T-cell (primary cell): Measurements from ENCODE around the gene TASOR. TPM values are rescaled to one million over a fixed set of nuclear protein-coding genes. Genes with fewer than 3 reads are reported as not detected.

Experiments
- ATAC-seq, 4 experiments: fragments of 200-7000 bp in 3 of 4; fragments of 150-1000 bp in 1 of 4; cut with Tn5 transposase; replicated peaks in 1 of 4; 1 replicate in 3 of 4; 2 replicates in 1 of 4; pipeline ENCODE4 v1.10.0; 2021; ENCODE audit warnings: moderate library complexity in 3 of 4, mild to moderate bottlenecking in 2 of 4, moderate number of reproducible peaks in 1 of 4
- CTCF ChIA-PET, 2 donors: fragments of 300-600 bp; sonication (Branson Sonifier 250); formaldehyde crosslinking; loops; one replicate each; lab custom pipeline; 2022; ENCODE audit warnings: antibody characterized with exemption in 2 of 2; lab: Charles Lee
- POLR2A ChIA-PET, 2 donors: fragments of 300-600 bp; sonication (Branson Sonifier 250); formaldehyde crosslinking; loops; one replicate each; lab custom pipeline; 2022; ENCODE audit warnings: antibody characterized with exemption in 2 of 2; lab: Charles Lee
- DNase-seq, 35 experiments: peaks; one replicate each; pipeline versions ENCODE4 v3.0.0 to v3.0.0-alpha.2; 2013 to 2023
- H3K27ac ChIP-seq: one replicate; pipeline ENCODE4 v1.5.1; 2013; ENCODE audit warnings: low read length
- H3K27me3 ChIP-seq, 2 experiments: replicated peaks in 1 of 2; 1 replicate in 1 of 2; 2 replicates in 1 of 2; pipeline versions ENCODE4 v1.6.1 to v1.7.0; 2013; ENCODE audit warnings: low read length in 1 of 2, mixed read lengths in 1 of 2; ENCODE audit not compliant: control insufficient read depth in 2 of 2, insufficient read depth in 2 of 2; ENCODE audit errors: extremely low read depth in 1 of 2
- H3K36me3 ChIP-seq, 2 donors: 1 replicate in 1 of 2; 2 replicates in 1 of 2; pipeline versions ENCODE4 v1.6.1 to v1.7.0; 2013; ENCODE audit warnings: low read length in 1 of 2; ENCODE audit not compliant: control insufficient read depth in 2 of 2, insufficient read depth in 1 of 2; ENCODE audit errors: extremely low read depth in 1 of 2
- H3K4me1 ChIP-seq, 2 experiments: 1 replicate in 1 of 2; 2 replicates in 1 of 2; pipeline versions ENCODE4 v1.6.1 to v1.7.0; 2013; ENCODE audit warnings: low read length in 2 of 2, mixed read lengths in 1 of 2; ENCODE audit not compliant: insufficient read depth in 2 of 2, control insufficient read depth in 1 of 2; ENCODE audit errors: extremely low read depth in 1 of 2
- H3K4me3 ChIP-seq, 2 donors: 1 replicate in 1 of 2; 2 replicates in 1 of 2; pipeline versions ENCODE4 v1.5.1 to v1.7.0; 2013; ENCODE audit warnings: mild to moderate bottlenecking in 2 of 2, low read length in 1 of 2, moderate library complexity in 1 of 2; ENCODE audit not compliant: control insufficient read depth in 1 of 2; ENCODE audit errors: extremely low read depth in 1 of 2
- H3K9me3 ChIP-seq: 2 replicates; pipeline ENCODE4 v1.7.0; 2013
- H3K27ac Mint-ChIP-seq, 2 donors: one replicate each; pipeline ENCODE4 v1.8.0; 2020 to 2021; ENCODE audit warnings: mild to moderate bottlenecking in 2 of 2, mixed read lengths in 2 of 2
- H3K27me3 Mint-ChIP-seq, 2 donors: one replicate each; pipeline ENCODE4 v1.8.0; 2021 to 2022; ENCODE audit warnings: mixed read lengths in 2 of 2
- H3K36me3 Mint-ChIP-seq: one replicate; pipeline ENCODE4 v1.8.0; 2021; ENCODE audit warnings: mixed read lengths
- H3K4me1 Mint-ChIP-seq, 3 donors: one replicate each; pipeline ENCODE4 v1.8.0; 2020 to 2022; ENCODE audit warnings: mixed read lengths in 3 of 3, mild to moderate bottlenecking in 1 of 3
- H3K4me3 Mint-ChIP-seq, 3 donors: one replicate each; pipeline ENCODE4 v1.8.0; 2020 to 2022; ENCODE audit warnings: mild to moderate bottlenecking in 3 of 3, mixed read lengths in 3 of 3, moderate library complexity in 3 of 3
- H3K9me3 Mint-ChIP-seq, 3 donors: one replicate each; pipeline ENCODE4 v1.8.0; 2020 to 2022; ENCODE audit warnings: mixed read lengths in 3 of 3
- WGBS: methylation state at CpG from one replicate; pipeline ENCODE4 v1.1.5; 2013; ENCODE audit warnings: missing lambda C conversion rate; ENCODE audit not compliant: insufficient coverage; 5-methylcytosine and 5-hydroxymethylcytosine counted together
- total RNA-seq, 35 experiments: library from RNA in 6 of 35; stranded (reverse) in 6 of 35; fragments of 120-200 nt in 1 of 35; gene quantifications; one replicate each; pipeline versions ENCODE4 v1.2.1 to v1.2.4 and lab custom pipeline; 2013 to 2026

TASOR gene
- total RNA-seq, 5 donors from 2014 or later (not counting 1 experiment from before 2014, with no cell fraction given), result 69.5 to 81.7 (median 75.8) TPM

DNA sequence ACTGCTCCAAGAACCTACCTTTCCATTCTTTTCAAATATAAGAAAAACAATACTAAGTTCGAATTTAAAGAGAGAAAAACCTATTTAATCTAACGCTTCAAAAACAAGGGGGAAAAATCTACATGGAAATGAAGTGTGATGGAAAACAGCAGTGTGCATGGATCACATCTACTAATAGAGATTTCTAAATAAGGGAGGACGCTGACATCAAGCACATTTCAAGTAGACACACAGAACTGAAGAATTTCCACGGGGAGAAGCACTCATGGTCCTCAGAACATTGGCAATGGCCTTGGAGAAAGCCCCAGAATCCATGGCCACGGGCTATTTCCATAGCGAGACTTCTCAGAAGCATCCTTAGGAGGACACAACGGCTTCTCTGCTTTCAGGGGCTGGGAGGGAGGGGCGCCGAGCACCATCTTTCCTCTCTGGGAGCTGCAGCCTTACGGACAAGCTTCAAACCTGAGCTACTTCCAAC lies 1.0 kb downstream of the TASOR start:
- ChIA-PET POLR2A (interaction anchor here (0.5 to 1.6 kb wide), 9 partner anchors 11 to 874 kb away, joined by 3 to 10 read pairs (median 4); partner anchors contain the start of genes CCDC66 (in 1 of the 2) and PDE12 (in 1 of the 2)), CTCF (interaction anchor here in 1 of 2 donors (0.8 to 1.7 kb wide), 8 partner anchors 14 to 124 kb away, joined by 3 to 12 read pairs (median 5); partner anchors contain the start of gene ARHGEF3)
- peak overlapping the region; percentile 85 to 98 for H3K4me3 ChIP-seq
- peaks cover 6 to 17% of the 10 kb centered on the region in 2 experiments for H3K4me1 ChIP-seq
- peak overlapping the region; percentile 94 to 95 (median 94) for H3K4me3 Mint-ChIP-seq
- no peaks in the 10 kb centered on the region for H3K27me3 Mint-ChIP-seq
- H3K27ac ChIP-seq, result peak overlapping the region; percentile 99
- peak overlapping the region; percentile 94 to 96 for H3K27ac Mint-ChIP-seq
- peaks cover 49 to 57% (median 51%) of the 10 kb centered on the region in 3 donors for H3K4me1 Mint-ChIP-seq
- H3K9me3 ChIP-seq, result no peaks in the 10 kb centered on the region
- H3K36me3 ChIP-seq, result peaks cover 0 to 9% of the 10 kb centered on the region in 2 donors
- DNase-seq (no peak), ATAC-seq (no peak)
- no peaks in the 10 kb centered on the region for H3K27me3 ChIP-seq
- H3K9me3 Mint-ChIP-seq, result no peaks in the 10 kb centered on the region
- 2% methylated on average over 8 of the region's 10 CpGs for WGBS
- H3K36me3 Mint-ChIP-seq, result peaks cover 25% of the 10 kb centered on the region

DNA sequence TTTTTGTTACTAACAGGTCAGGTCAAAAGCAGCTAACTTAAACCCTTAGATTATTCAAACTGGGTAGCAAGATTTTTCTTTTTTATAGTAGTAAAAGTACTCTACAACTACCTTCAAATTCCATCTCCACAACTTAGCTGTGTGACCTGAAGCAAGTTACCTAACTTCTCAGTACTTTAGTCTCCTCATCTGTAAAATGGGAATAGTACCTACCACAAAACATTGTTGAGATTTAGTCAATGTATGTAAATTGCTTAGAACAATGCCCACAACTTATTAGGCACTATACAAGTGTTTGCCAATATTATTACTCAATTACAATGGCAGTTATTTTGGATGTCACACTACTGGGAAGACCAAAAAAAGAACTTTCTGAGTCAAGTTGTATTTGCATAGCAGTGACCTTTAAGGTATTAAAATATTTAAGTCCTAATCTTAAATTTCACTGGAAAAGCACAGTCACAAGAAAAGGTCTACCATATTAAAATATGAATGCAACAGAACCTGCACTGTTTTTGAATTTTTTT lies 2.9 kb downstream of the TASOR start:
- Mint-ChIP-seq H3K36me3 (peaks cover 26% of the 10 kb centered on the region), H3K9me3 (no peaks in the 10 kb centered on the region), H3K4me3 (peak overlapping the region in 2 of 3 donors; percentile 13 to 39), H3K4me1 (peaks cover 67 to 72% (median 68%) of the 10 kb centered on the region in 3 donors), H3K27ac (no peak overlapping the region), H3K27me3 (no peaks in the 10 kb centered on the region)
- DNase-seq (no peak), ATAC-seq (no peak)
- ChIA-PET CTCF (interaction anchor here in 1 of 2 donors (0.7 to 1.6 kb wide), 4 partner anchors 25 to 122 kb away, joined by 3 to 5 read pairs (median 4); partner anchors contain the start of gene ARHGEF3), POLR2A (interaction anchor here in 1 of 2 donors (1.1 kb wide), 1 partner anchor 14 kb away, joined by 3 read pairs; no protein-coding TSS in a partner anchor)
- Histone ChIP-seq H3K4me1 (peaks cover 6 to 17% of the 10 kb centered on the region in 2 experiments), H3K27ac (no peak overlapping the region), H3K9me3 (no peaks in the 10 kb centered on the region), H3K4me3 (no peak overlapping the region), H3K27me3 (no peaks in the 10 kb centered on the region), H3K36me3 (peaks cover 0 to 9% of the 10 kb centered on the region in 2 donors)

GRCh38 chr3:56677286-56677685 lies 5.8 kb downstream of the TASOR start:
- no peaks in the 10 kb centered on the region for H3K9me3 ChIP-seq
- peaks cover 29% of the 10 kb centered on the region for H3K36me3 Mint-ChIP-seq
- H3K4me3 ChIP-seq, result no peak overlapping the region
- H3K4me1 ChIP-seq, result peaks cover 6 to 12% of the 10 kb centered on the region in 2 experiments
- H3K9me3 Mint-ChIP-seq, result no peaks in the 10 kb centered on the region
- ChIA-PET CTCF (interaction anchor here in 1 of 2 donors (1.5 kb wide), 1 partner anchor 124 kb away, joined by 4 read pairs; the partner anchor contains the start of gene ARHGEF3), POLR2A (interaction anchor here in 1 of 2 donors (0.7 kb wide), 1 partner anchor 91 kb away, joined by 6 read pairs; no protein-coding TSS in a partner anchor)
- ATAC-seq, result no peak
- H3K4me3 Mint-ChIP-seq, result peak overlapping the region in 1 of 3 donors; percentile 56
- peaks cover 65 to 73% (median 70%) of the 10 kb centered on the region in 3 donors for H3K4me1 Mint-ChIP-seq
- H3K27ac ChIP-seq, result no peak overlapping the region
- H3K27me3 Mint-ChIP-seq, result no peaks in the 10 kb centered on the region
- peak overlapping the region in 1 of 2 donors; percentile 58 for H3K27ac Mint-ChIP-seq
- DNase-seq, result no peak
- WGBS, result no CpG with 5 or more reads among the region's 1 CpG
- H3K27me3 ChIP-seq, result no peaks in the 10 kb centered on the region
- H3K36me3 ChIP-seq, result peaks cover 0 to 18% of the 10 kb centered on the region in 2 donors

DNA sequence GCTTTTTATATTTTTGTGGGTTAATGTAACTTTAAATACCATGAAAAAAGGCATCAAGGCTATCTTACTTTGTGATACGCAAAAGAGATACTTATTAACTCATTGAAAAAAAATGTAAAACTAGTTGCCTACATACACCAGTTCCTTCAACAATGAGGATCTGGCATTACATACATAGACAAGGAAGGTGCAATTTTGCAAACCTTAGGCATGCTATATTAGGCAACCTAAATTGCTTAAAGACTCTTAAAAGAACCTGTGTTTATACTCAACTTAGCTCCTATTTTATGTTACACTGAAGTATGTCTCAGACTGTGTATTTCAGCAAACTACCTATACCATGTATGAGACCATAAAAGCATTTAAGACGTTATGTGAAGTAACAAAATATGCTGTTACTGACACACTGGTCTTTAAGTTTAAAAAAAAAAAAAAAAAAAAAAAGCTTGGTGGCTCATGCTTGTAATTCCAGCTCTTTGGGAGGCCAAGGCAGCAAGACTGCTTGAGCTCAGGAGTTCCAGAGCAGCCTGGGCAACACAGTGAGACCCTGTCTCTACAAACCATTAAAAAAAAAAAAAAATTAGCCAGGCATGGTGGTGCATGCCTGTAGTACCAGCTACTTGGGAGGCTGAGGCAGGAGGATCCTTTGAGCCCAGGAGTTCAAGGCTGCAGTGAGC lies 9.1 kb downstream of the TASOR start:
- CTCF ChIA-PET, result interaction anchor here (0.6 to 2.0 kb wide), 12 partner anchors 8 to 1667 kb away, joined by 3 to 7 read pairs (median 4); no protein-coding TSS in a partner anchor
- Histone ChIP-seq H3K27me3 (no peaks in the 10 kb centered on the region), H3K27ac (no peak overlapping the region), H3K36me3 (peaks cover 0 to 38% of the 10 kb centered on the region in 2 donors), H3K4me1 (peaks cover 0 to 12% of the 10 kb centered on the region in 2 experiments), H3K4me3 (no peak overlapping the region), H3K9me3 (no peaks in the 10 kb centered on the region)
- no peaks in the 10 kb centered on the region for H3K9me3 Mint-ChIP-seq
- WGBS, result no CpG with 5 or more reads among the region's 2 CpGs
- no peaks in the 10 kb centered on the region for H3K27me3 Mint-ChIP-seq
- ATAC-seq, result no peak
- peaks cover 42 to 53% (median 51%) of the 10 kb centered on the region in 3 donors for H3K4me1 Mint-ChIP-seq
- H3K4me3 Mint-ChIP-seq, result no peak overlapping the region
- DNase-seq, result no peak
- peaks cover 38% of the 10 kb centered on the region for H3K36me3 Mint-ChIP-seq
- H3K27ac Mint-ChIP-seq, result no peak overlapping the region
- POLR2A ChIA-PET, result interaction anchor here (0.6 kb wide), 5 partner anchors 45 to 500 kb away, joined by 4 to 11 read pairs (median 6); partner anchors contain the start of gene CCDC66 (in 1 of the 2)

- Histone ChIP-seq H3K27me3 (no peaks in the 10 kb centered on the region), H3K9me3 (no peaks in the 10 kb centered on the region), H3K27ac (peak overlapping the region; percentile 25), H3K4me1 (peaks cover 0 to 8% of the 10 kb centered on the region in 2 experiments), H3K4me3 (no peak overlapping the region), H3K36me3 (peaks cover 7 to 91% of the 10 kb centered on the region in 2 donors)
- peak overlapping the region; percentile 25 to 68 for H3K27ac Mint-ChIP-seq
- H3K27me3 Mint-ChIP-seq, result no peaks in the 10 kb centered on the region
- no peak for DNase-seq
- WGBS, result no CpG with 5 or more reads among the region's 3 CpGs
- ATAC-seq, result peak in 2 of 4 experiments; percentile 39 to 53
- no peaks in the 10 kb centered on the region for H3K9me3 Mint-ChIP-seq
- CTCF ChIA-PET, result interaction anchor here (0.5 to 0.8 kb wide), 2 partner anchors 14 to 35 kb away, joined by 3 read pairs; no protein-coding TSS in a partner anchor
- H3K36me3 Mint-ChIP-seq, result peaks cover 58% of the 10 kb centered on the region
- POLR2A ChIA-PET, result no interaction called here
- no peak overlapping the region for H3K4me3 Mint-ChIP-seq
- H3K4me1 Mint-ChIP-seq, result peaks cover 23 to 37% (median 36%) of the 10 kb centered on the region in 3 donors
These were observed 15.0 kb downstream of the TASOR start for GRCh38 chr3:56667973-56668579.
